Measurements from ENCODE around the gene XRCC5.

XRCC5 gene

GRCh38 chr2:216086207-216086893 lies 22.8 kb upstream of the XRCC5 start:
- no peak for DNase-seq

- no peak for DNase-seq
Measured at GRCh38 chr2:216090369-216090786, 18.8 kb upstream of the XRCC5 start.

- no peak for DNase-seq
Measured at GRCh38 chr2:216092646-216093045, 16.5 kb upstream of the XRCC5 start.

GRCh38 chr2:216094701-216095100 lies 14.4 kb upstream of the XRCC5 start:
- DNase-seq: no peak

- DNase-seq: no peak
Measured at GRCh38 chr2:216098421-216099334, 10.5 kb upstream of the XRCC5 start.

- no peak for DNase-seq
Measured at GRCh38 chr2:216101109-216101508, 8.0 kb upstream of the XRCC5 start.

GRCh38 chr2:216103213-216103612 lies 5.9 kb upstream of the XRCC5 start:
- no peak for DNase-seq

GRCh38 chr2:216104691-216105090 lies 4.5 kb upstream of the XRCC5 start:
- peak; percentile 10 for DNase-seq

GRCh38 chr2:216107320-216107719 lies 1.8 kb upstream of the XRCC5 start:
- no peak for DNase-seq

- DNase-seq: peak; percentile 67
Measured at GRCh38 chr2:216107760-216108159, 1.4 kb upstream of the XRCC5 start.

GRCh38 chr2:216108310-216108966 lies 710 bp upstream of the XRCC5 start:
- peak; percentile 64 for DNase-seq

- peak; percentile 53 for DNase-seq
Measured at GRCh38 chr2:216109962-216110614, 940 bp downstream of the XRCC5 start.

- no peak for DNase-seq
Measured at GRCh38 chr2:216110620-216111019, 1.5 kb downstream of the XRCC5 start.

GRCh38 chr2:216111122-216111521 lies 2.0 kb downstream of the XRCC5 start:
- no peak for DNase-seq

GRCh38 chr2:216112926-216113325 lies 3.8 kb downstream of the XRCC5 start:
- DNase-seq: no peak

- DNase-seq: no peak
Measured at GRCh38 chr2:216113572-216113971, 4.4 kb downstream of the XRCC5 start.

GRCh38 chr2:216114382-216114713 lies 5.2 kb downstream of the XRCC5 start:
- no peak for DNase-seq

GRCh38 chr2:216114714-216115531 lies 5.8 kb downstream of the XRCC5 start:
- peak; percentile 100 for DNase-seq

GRCh38 chr2:216116418-216116817 lies 7.3 kb downstream of the XRCC5 start:
- DNase-seq: peak; percentile 11

- DNase-seq: no peak
Measured at GRCh38 chr2:216117561-216118340, 8.6 kb downstream of the XRCC5 start.

GRCh38 chr2:216118474-216118873 lies 9.3 kb downstream of the XRCC5 start:
- DNase-seq: peak; percentile 8

Data from eye (tissue), 1 donor.